H9 (cell line): ENCODE results near the gene EPB41. TPM values are rescaled to one million over a fixed set of nuclear protein-coding genes. Genes with fewer than 3 reads are reported as not detected.
"Not testable (repeated sequence)": the region's sequence is repeated elsewhere in the genome, so short reads cannot be mapped to it uniquely, and the experiment has no call there.

ENCODE experiments used
- DNase-seq: peaks from one replicate; pipeline ENCODE4 v3.0.0-alpha.2; 2017
- H2AFZ ChIP-seq: one replicate; pipeline ENCODE4 v1.6.1; 2013; ENCODE audit warnings: mild to moderate bottlenecking, low read length, control low read depth, moderate library complexity
- H2AK5ac ChIP-seq: 2 replicates; pipeline ENCODE4 v1.6.1; 2013; ENCODE audit warnings: low read length, control low read depth, mixed read lengths; ENCODE audit not compliant: insufficient read length
- H2BK120ac ChIP-seq: one replicate; pipeline ENCODE4 v1.6.1; 2013; ENCODE audit warnings: low read depth, mild to moderate bottlenecking, low read length, control low read depth, inconsistent platforms; ENCODE audit not compliant: poor library complexity, severe bottlenecking
- H2BK12ac ChIP-seq: 2 replicates; pipeline ENCODE4 v1.6.1; 2013; ENCODE audit warnings: low read length, control low read depth, mixed read lengths, low read depth; ENCODE audit not compliant: insufficient read length
- H2BK15ac ChIP-seq: 2 replicates; pipeline ENCODE4 v1.6.1; 2013; ENCODE audit warnings: low read depth, low read length, control low read depth
- H2BK20ac ChIP-seq: one replicate; pipeline ENCODE4 v1.6.1; 2013; ENCODE audit warnings: low read depth, mild to moderate bottlenecking, low read length, control low read depth, inconsistent platforms; ENCODE audit not compliant: poor library complexity, severe bottlenecking
- H2BK5ac ChIP-seq: 2 replicates; pipeline ENCODE4 v1.6.1; 2013; ENCODE audit warnings: low read length, control low read depth, mixed read lengths; ENCODE audit not compliant: insufficient read length
- H3K14ac ChIP-seq: 2 replicates; pipeline ENCODE4 v1.6.1; 2013; ENCODE audit warnings: low read length, control low read depth; ENCODE audit not compliant: insufficient read depth
- H3K18ac ChIP-seq: 2 replicates; pipeline ENCODE4 v1.6.1; 2013; ENCODE audit warnings: low read depth, mild to moderate bottlenecking, mixed read lengths, low read length, control low read depth; ENCODE audit not compliant: insufficient read length
- H3K23ac ChIP-seq: 2 replicates; pipeline ENCODE4 v1.6.1; 2013; ENCODE audit warnings: low read length, control low read depth, mixed read lengths, low read depth; ENCODE audit not compliant: insufficient read length
- H3K23me2 ChIP-seq: 2 replicates; pipeline ENCODE4 v1.6.1; 2013; ENCODE audit warnings: low read depth, mild to moderate bottlenecking, mixed read lengths, low read length, control low read depth; ENCODE audit not compliant: insufficient read length, poor library complexity, severe bottlenecking
- H3K27ac ChIP-seq: 2 replicates; pipeline ENCODE4 v1.5.1; 2013; ENCODE audit warnings: low read length, control low read depth, mixed read lengths, low read depth; ENCODE audit not compliant: insufficient read length
- H3K27me3 ChIP-seq: 2 replicates; pipeline ENCODE4 v1.6.1; 2013; ENCODE audit warnings: low read length, control low read depth, inconsistent platforms; ENCODE audit not compliant: insufficient read depth
- H3K4ac ChIP-seq: 2 replicates; pipeline ENCODE4 v1.6.1; 2013; ENCODE audit warnings: low read depth, mild to moderate bottlenecking, control low read depth, inconsistent platforms, low read length, moderate library complexity
- H3K4me1 ChIP-seq: 2 replicates; pipeline ENCODE4 v1.6.1; 2013; ENCODE audit warnings: low read length, control low read depth, inconsistent platforms; ENCODE audit not compliant: insufficient read depth
- H3K4me2 ChIP-seq: 2 replicates; pipeline ENCODE4 v1.6.1; 2013; ENCODE audit warnings: low read length, control low read depth, mixed read lengths; ENCODE audit not compliant: insufficient read length, insufficient read depth
- H3K56ac ChIP-seq: 2 replicates; pipeline ENCODE4 v1.6.1; 2013; ENCODE audit warnings: low read depth, mild to moderate bottlenecking, mixed read lengths, low read length, control low read depth; ENCODE audit not compliant: insufficient read length
- H3K79me1 ChIP-seq: 2 replicates; pipeline ENCODE4 v1.6.1; 2013; ENCODE audit warnings: low read depth, mild to moderate bottlenecking, moderate library complexity, low read length, control low read depth, inconsistent platforms; ENCODE audit not compliant: insufficient read depth, poor library complexity, severe bottlenecking
- H3K79me2 ChIP-seq: 2 replicates; pipeline ENCODE4 v1.6.1; 2013; ENCODE audit warnings: low read length, control low read depth, inconsistent platforms; ENCODE audit not compliant: insufficient read depth
- H3K9ac ChIP-seq: 2 replicates; pipeline ENCODE4 v1.6.1; 2013; ENCODE audit warnings: low read length, control low read depth, mixed read lengths; ENCODE audit not compliant: insufficient read length; ENCODE audit errors: extremely low read depth
- H3K9me3 ChIP-seq: one replicate; pipeline ENCODE4 v1.6.1; 2013; ENCODE audit warnings: low read depth, low read length, inconsistent platforms; ENCODE audit not compliant: control insufficient read depth
- H3T11ph ChIP-seq: one replicate; pipeline ENCODE4 v1.6.1; 2013; ENCODE audit warnings: mild to moderate bottlenecking, low read length, control low read depth, inconsistent platforms
- H4K20me1 ChIP-seq: one replicate; pipeline ENCODE4 v1.6.1; 2013; ENCODE audit not compliant: control insufficient read depth, insufficient read length, insufficient read depth
- H4K5ac ChIP-seq: 2 replicates; pipeline ENCODE4 v1.6.1; 2013; ENCODE audit warnings: low read depth, mild to moderate bottlenecking, mixed read lengths, low read length, control low read depth; ENCODE audit not compliant: insufficient read length
- H4K8ac ChIP-seq: replicated peaks from 2 replicates; pipeline ENCODE4 v1.6.1; 2013; ENCODE audit warnings: low read length, control low read depth, mixed read lengths, low read depth; ENCODE audit not compliant: insufficient read length
- H4K91ac ChIP-seq: 2 replicates; pipeline ENCODE4 v1.6.1; 2013; ENCODE audit warnings: low read depth, mild to moderate bottlenecking, moderate library complexity, mixed read lengths, low read length, control low read depth; ENCODE audit not compliant: insufficient read length
- H3K27ac Mint-ChIP-seq, 3 experiments: 2 replicates in 2 of 3; 3 replicates in 1 of 3; pipeline ENCODE4 v1.8.0; 2020 to 2021; ENCODE audit warnings: mixed read lengths in 3 of 3, mild to moderate bottlenecking in 1 of 3, moderate library complexity in 1 of 3
- H3K27me3 Mint-ChIP-seq: 2 replicates; pipeline ENCODE4 v1.8.0; 2021; ENCODE audit warnings: low read depth, mild to moderate bottlenecking, moderate library complexity, mixed read lengths
- H3K36me3 Mint-ChIP-seq, 3 experiments: 2 replicates in 2 of 3; 3 replicates in 1 of 3; pipeline ENCODE4 v1.8.0; 2020 to 2021; ENCODE audit warnings: low read depth in 3 of 3, mixed read lengths in 3 of 3; ENCODE audit not compliant: insufficient read depth in 1 of 3
- H3K4me1 Mint-ChIP-seq, 2 experiments: 2 replicates each; pipeline ENCODE4 v1.8.0; 2020; ENCODE audit warnings: mixed read lengths in 2 of 2
- H3K4me3 Mint-ChIP-seq, 2 experiments: 2 replicates in 1 of 2; 3 replicates in 1 of 2; pipeline ENCODE4 v1.8.0; 2020 to 2021; ENCODE audit warnings: mild to moderate bottlenecking in 2 of 2, mixed read lengths in 2 of 2, moderate library complexity in 1 of 2
- H3K9me3 Mint-ChIP-seq, 2 experiments: 2 replicates in 1 of 2; 3 replicates in 1 of 2; pipeline ENCODE4 v1.8.0; 2020; ENCODE audit warnings: mild to moderate bottlenecking in 2 of 2, mixed read lengths in 2 of 2, moderate library complexity in 1 of 2
- CTCF ChIP-seq: fragments of 200-600 bp; sonication (generic); conservative IDR thresholded peaks from 3 replicates; pipeline ENCODE4 v1.8.0; 2021; ENCODE audit warnings: antibody characterized with exemption, mild to moderate bottlenecking
- WGBS: extraction: QIAGEN DNeasy Blood & Tissue Kit; methylation state at CpG from one replicate; pipeline ENCODE4 v1.1.7; 2013; ENCODE audit warnings: missing lambda C conversion rate, low lambda C conversion rate, mixed read lengths; ENCODE audit not compliant: insufficient read length; ENCODE audit errors: extremely low coverage; 5-methylcytosine and 5-hydroxymethylcytosine counted together
- total RNA-seq: library from RNA; stranded (reverse); gene quantifications from 2 replicates; pipeline ENCODE4 v1.2.1, GENCODE V29; 2021

EPB41 gene
- total RNA-seq, 1 experiment from 2014 or later, result 75.4 TPM

- Histone ChIP-seq H3K14ac (no peak overlapping the region), H4K5ac (no peak overlapping the region), H2BK12ac (no peak overlapping the region), H4K8ac (no peak overlapping the region), H2BK20ac (no peak overlapping the region), H3K27ac (no peak overlapping the region), H4K20me1 (no peaks in the 10 kb centered on the region), H3K23ac (no peak overlapping the region), H3K9ac (no peak overlapping the region), H3K9me3 (no peaks in the 10 kb centered on the region), H3K79me2 (no peaks in the 10 kb centered on the region), H2AFZ (no peak overlapping the region), H2BK120ac (no peak overlapping the region), H3K4ac (no peak overlapping the region), H3T11ph (no peak overlapping the region), H4K91ac (no peak overlapping the region), H3K4me2 (no peak overlapping the region), H2AK5ac (no peak overlapping the region), H3K27me3 (no peaks in the 10 kb centered on the region), H3K23me2 (no peaks in the 10 kb centered on the region), H3K79me1 (no peaks in the 10 kb centered on the region), H3K18ac (no peak overlapping the region), H2BK5ac (no peak overlapping the region), H2BK15ac (no peak overlapping the region), H3K56ac (no peak overlapping the region), H3K4me1 (no peaks in the 10 kb centered on the region)
- no peaks in the 10 kb centered on the region for H3K4me1 Mint-ChIP-seq
- no peak for TF ChIP-seq CTCF
- DNase-seq, result no peak
- no peak overlapping the region for H3K4me3 Mint-ChIP-seq
- peaks cover 7 to 20% (median 14%) of the 10 kb centered on the region in 3 experiments; a peak in 6 of 7 replicates for H3K36me3 Mint-ChIP-seq
- no peaks in the 10 kb centered on the region for H3K27me3 Mint-ChIP-seq
- H3K9me3 Mint-ChIP-seq, result peaks cover 1 to 6% of the 10 kb centered on the region in 2 experiments; a peak in 3 of 5 replicates
- no peak overlapping the region for H3K27ac Mint-ChIP-seq
These were observed 129.6 kb downstream of the EPB41 start for GRCh38 chr1:29044010-29044409.

- H3K79me2 ChIP-seq, H3K9me3 Mint-ChIP-seq, H3K14ac ChIP-seq, H2BK12ac ChIP-seq, H3K4me2 ChIP-seq, H3K4me3 Mint-ChIP-seq, H3K18ac ChIP-seq, H3K27me3 Mint-ChIP-seq, H3K27me3 ChIP-seq, H4K5ac ChIP-seq, H3K4me1 ChIP-seq, H3K23ac ChIP-seq, H4K91ac ChIP-seq, H2BK15ac ChIP-seq, H3K4me1 Mint-ChIP-seq, H3K56ac ChIP-seq, H3K27ac ChIP-seq, H3K4ac ChIP-seq, H2AK5ac ChIP-seq, H3K23me2 ChIP-seq, H2BK5ac ChIP-seq, H4K20me1 ChIP-seq, H2BK20ac ChIP-seq, H4K8ac ChIP-seq, H2AFZ ChIP-seq, H3T11ph ChIP-seq, H3K9me3 ChIP-seq, H3K27ac Mint-ChIP-seq, H3K9ac ChIP-seq, H3K79me1 ChIP-seq, DNase-seq, H2BK120ac ChIP-seq: not testable (repeated sequence)
- peaks cover 6 to 16% (median 8%) of the 10 kb centered on the region in 3 experiments; a peak in 6 of 7 replicates for H3K36me3 Mint-ChIP-seq
- WGBS, result no CpG with 5 or more reads among the region's 1 CpG
These were observed 131.3 kb downstream of the EPB41 start for GRCh38 chr1:29045663-29046062.
